C4-2B (cell line): Measurements from ENCODE around the gene TNFSF10.

ENCODE experiments used
- CTCF ChIP-seq: fragments of 450-650 bp; conservative IDR thresholded peaks from 2 replicates; pipeline ENCODE4 v1.5.1; 2017; ENCODE audit warnings: mild to moderate bottlenecking
- ZFX ChIP-seq: fragments of 450-650 bp; IDR thresholded peaks from 2 replicates; pipeline ENCODE4 v1.6.1; 2017

GRCh38 chr3:172501540-172501939 lies 21.7 kb downstream of the TNFSF10 start:
- TF ChIP-seq ZFX (no peak), CTCF (no peak)
